HG03280 (cell line): Measurements from ENCODE around the gene ARHGEF37.
"Not testable (repeated sequence)": the region's sequence is repeated elsewhere in the genome, so short reads cannot be mapped to it uniquely, and the experiment has no call there.

Experiments
- ATAC-seq: cut with Tn5 transposase; IDR thresholded peaks from one replicate; pipeline ENCODE4 v1.9.1; 2021; ENCODE audit warnings: mild to moderate bottlenecking, moderate library complexity; ENCODE audit not compliant: unreplicated experiment

The ARHGEF37 gene

DNA sequence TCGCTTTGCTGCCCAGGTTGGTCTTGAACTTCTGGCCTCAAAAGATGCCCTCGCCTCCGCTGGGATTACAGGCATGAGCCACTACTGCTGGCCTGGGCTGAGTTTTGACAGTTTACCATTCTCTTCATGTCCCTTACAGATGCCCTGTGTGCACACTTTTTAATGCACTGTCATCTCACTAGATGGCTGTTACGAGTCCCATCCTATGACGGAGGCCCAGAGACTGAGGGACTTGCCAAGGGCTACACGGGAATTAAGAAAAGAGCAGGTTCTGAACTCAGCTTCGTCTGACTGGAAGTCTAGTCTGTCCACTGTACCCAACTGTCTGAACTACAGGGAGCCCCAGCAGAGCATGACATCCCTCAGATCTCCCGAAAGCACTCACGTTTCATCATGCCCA is 63.9 kb downstream of the ARHGEF37 start:
- no peak for ATAC-seq

DNA sequence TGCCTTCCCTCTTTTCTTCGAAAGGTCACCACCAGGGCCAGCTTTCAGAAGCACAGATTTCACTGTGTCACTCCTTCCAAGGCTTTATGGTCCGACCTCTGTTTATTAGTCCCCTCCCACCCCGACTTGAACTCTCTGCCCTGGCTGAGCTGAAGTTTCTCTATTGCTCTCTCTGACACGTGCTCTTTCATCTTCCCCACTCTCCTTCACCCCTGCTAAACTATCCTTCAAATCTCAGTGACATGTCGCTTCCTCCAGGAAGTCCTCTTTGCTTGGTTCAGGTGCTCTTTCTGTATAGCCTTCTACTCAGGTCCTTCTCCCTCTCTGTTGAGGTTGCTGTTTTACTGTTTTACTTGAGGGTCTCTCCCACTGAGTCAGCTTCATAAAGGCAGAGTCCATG is 64.4 kb downstream of the ARHGEF37 start:
- ATAC-seq, result no peak

DNA sequence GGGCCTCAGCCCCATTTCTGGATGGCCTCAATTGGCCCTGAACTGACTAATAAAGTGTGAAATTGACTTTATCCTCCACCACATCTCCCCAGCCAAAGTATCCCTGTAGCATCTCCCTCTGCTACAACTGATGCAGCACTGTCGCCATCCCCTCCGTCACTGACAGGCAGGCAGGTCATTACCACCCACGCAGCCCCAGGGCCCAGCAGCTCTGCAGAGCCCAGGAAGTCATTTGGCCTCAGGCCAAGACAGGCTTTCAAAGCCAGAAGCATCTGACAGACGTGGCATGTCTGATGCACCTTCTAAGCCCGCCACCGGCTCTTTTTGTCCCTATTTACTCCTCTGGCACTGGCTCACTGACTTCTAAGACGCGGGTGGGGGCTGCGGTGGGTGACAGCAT is 65.3 kb downstream of the ARHGEF37 start:
- ATAC-seq, result no peak

DNA sequence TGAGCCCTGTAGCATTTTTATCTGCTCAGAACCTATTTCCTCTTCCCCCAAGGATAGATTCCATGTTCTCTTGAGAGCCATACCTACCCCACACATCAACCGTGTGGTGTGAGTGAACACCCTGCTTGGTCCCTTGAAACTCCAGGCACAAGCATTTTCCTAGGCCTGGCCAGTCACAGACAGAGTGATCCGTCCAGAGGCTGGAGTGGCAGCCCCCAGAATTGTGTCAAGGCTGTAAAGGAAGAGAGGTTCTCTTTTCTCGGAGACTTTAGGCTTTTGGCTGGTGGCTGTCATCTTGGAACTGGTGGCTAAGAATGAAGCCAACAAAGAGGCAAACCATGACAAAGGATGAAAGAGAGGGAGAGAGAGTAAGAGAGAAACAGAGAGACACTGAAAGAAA is 66.0 kb downstream of the ARHGEF37 start:
- no peak for ATAC-seq

DNA sequence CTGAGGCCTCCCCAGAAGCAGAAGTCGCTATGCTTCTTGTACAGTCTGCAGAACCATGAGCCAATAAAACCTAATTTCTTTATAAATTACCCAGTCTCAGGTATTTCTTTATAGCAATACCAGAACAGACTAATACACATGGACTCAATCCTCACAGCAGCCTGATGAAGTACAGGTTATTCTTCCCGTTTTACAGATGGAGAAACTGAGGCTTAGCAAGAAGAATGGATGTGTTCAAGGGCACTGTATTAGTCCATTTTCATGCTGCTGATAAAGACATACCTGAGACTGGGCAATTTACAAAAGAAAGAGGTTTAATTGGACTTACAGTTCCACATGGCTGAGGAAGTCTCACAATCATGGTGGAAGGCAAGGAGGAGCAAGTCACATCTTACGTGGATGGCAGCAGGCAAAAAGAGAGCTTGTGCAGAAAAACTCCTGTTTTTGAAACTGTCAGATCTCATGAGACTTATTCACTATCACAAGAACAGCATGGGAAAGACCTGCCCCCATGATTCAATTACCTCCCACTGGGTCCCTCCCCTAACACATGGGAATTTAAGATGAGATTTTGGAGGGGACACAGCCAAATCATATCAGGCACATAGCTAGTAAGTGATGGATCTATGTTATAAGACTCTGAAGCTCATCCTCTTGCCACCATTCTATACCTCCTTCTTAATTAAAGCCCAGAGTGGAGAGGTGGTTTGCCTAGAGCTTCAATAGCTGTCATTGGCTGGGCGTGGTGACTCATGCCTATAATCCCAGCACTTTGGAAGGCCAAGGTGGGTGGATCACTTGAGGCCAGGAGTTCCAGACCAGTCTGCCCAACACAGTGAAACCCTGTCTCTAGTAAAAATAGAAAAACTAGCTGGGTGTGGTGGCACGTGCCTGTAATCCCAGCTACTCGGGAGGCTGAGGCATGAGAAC is 67.4 kb downstream of the ARHGEF37 start:
- not testable (repeated sequence) for ATAC-seq

DNA sequence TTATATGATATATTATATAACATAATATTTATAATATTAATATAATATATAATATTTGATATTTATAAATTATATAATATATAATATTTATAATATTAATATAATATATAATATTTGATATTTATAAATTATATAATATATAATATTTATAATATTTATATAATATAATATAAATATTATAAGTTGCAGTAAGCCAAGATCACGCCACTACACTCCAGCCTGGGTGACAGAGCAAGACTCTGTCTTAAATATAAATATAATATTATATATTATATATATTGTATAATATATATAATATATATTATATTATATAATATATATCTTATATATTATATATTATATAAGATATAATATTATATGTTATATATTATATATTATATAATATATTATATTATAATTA is 68.4 kb downstream of the ARHGEF37 start:
- ATAC-seq, result not testable (repeated sequence)

DNA sequence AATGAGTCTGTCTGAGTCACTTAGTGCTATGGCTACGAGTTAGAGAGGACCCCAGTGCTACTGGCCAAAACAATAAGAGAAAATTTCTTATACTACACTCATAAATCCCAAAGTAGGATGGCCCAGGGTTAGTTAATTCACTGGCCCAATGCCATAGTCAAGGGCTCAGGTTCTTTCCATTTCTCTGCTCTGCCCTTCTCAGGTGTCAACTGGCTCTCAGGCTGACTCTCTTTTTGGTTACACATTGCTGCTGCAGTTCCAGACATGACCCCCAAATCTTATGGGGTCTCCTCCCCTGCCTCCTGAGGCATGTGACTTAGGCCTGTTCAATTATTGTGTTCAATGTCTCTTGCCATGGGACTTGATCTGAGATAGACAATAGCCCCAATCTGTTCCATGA is 70.4 kb downstream of the ARHGEF37 start:
- no peak for ATAC-seq

DNA sequence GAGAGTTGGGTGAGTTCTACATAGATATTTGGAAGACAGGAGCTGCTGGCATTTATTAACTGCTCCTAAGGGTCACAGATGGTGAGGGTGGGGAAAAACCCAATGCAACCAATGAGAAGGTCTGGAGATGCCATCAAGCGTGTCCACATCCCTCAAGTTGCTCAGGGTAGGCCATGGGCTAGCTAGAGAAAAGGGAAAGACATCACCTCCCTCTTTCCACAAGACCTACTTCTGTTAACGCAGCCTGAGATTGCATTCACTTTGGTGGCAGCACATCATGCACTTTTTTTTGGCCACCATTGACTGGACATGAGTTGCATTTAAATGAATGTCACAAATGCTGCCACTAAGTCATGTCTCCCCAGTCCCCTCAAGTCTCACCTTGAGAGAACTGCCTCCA is 71.4 kb downstream of the ARHGEF37 start:
- ATAC-seq, result no peak

DNA sequence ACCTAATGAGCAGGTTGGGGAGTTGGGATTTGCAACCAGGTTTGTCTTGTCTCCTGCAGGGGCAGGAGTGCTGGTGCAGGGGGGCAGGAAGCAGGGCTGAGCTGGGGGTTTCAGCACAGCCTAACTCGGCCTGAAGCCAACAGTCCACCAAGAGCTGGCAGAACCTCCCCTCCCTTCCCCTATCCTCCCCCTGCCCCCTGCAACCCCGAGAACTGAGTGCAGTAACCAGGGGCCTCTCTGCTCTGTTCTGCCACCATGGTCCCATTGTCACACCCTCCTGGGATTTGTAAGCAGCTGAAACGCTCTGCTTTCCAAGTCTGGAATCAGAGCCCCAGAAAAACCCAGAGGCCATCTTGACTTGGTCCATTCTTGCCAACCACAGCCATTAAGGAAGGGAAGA is 72.9 kb downstream of the ARHGEF37 start:
- no peak for ATAC-seq

DNA sequence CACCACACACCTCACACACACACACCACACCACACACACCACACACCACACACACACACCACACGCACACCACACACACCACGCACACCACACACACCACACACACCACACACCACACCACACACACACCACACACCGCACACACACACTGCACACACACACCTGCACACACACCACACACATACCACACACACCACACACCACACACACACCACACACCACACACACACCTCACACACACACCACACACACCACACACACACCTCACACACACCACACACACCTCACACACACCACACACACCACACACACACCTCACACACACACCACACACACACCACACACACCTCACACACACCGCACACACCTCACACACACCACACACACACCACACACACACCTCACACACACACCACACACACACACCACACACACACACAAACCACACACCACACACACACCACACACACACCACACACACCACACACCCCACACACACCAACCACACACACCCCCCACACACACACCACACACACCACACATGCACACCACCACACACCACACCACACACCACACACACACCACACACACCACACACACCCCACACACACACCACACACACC is 73.7 kb downstream of the ARHGEF37 start:
- ATAC-seq, result no peak

DNA sequence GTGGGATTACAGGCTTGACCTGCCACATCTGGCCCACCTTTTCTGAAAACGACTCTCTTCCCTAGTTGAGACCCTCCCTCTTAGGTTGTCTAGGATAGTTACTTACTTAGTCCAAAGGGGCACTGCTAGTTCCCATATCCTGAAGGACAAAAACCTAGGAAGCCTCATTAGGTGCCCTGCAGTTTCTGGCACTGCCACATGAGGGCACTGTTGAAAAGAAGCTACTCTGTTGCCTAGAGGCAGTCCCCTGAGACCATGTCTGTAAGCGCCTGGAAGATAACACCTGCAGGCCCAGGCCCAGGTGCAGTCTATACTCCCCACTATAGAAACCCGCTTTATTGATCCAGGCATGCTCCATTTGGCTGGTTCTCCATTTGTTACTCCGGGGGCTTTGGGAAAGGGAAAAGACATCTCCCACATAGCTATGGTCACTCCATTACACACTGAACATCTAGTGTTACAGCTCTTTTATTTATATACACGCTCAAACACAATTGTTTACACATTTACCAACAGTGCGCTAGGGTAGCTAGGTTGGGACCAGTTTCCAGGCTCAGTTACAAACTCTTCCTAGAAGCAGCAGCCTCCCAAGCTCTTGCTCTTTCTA is 75.4 kb downstream of the ARHGEF37 start:
- ATAC-seq, result no peak

DNA sequence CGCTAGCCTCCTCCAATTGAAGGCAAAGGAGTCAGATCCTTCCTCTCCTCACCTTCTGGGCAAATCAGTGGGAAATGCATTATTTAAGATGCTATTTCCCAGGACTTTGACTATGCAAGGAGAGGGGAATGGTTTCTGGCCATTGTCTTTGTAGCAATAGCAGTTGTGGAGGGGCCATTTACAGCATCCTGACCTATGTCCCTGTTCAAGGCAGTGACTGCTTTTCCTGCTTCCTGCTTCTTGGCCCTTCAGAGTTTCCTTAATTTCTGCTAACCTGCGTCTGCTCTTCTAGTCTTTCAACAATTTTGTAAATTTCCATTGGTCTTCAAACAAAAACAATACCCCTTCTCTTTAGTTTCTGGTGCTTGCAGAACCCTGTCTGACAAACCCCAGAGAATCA is 76.0 kb downstream of the ARHGEF37 start:
- no peak for ATAC-seq

DNA sequence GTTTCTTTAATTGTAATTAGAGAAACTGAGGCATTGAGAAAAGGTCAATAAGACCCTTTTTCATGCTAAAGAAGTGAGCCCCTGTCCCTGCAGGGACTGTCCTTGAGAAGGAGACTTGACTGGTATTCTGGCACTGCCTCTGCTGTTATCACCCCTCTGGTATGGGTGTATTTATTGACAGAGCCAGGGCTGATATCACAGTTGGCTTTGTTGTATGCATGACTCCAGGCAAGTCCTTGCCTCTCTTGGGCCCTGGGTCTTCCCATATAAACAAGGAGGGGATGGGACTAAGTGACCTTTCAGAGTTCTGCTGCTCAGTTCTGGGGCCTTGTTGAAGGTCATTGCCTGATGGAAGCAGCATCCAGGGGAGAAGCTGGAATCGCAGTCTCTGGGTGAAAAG is 77.0 kb downstream of the ARHGEF37 start:
- ATAC-seq, result no peak

DNA sequence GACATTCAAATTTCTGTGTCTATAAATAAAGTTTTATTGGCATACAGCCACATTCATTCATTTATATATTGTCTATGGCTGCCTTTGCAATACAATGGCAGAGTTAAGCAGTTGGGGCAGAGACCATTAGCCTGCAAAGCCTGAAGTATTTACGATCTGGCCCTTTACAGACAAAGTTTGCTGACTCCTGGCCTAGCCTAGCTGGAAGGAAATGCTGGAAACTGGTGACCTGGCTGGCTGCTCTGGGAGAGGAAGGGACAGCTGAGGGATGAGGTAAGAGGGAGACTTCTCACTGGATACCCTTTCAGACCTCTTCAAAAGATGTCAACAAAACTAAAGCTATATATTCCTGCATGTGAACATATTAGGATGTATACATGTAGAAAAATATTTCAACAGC is 82.8 kb downstream of the ARHGEF37 start:
- ATAC-seq, result no peak

DNA sequence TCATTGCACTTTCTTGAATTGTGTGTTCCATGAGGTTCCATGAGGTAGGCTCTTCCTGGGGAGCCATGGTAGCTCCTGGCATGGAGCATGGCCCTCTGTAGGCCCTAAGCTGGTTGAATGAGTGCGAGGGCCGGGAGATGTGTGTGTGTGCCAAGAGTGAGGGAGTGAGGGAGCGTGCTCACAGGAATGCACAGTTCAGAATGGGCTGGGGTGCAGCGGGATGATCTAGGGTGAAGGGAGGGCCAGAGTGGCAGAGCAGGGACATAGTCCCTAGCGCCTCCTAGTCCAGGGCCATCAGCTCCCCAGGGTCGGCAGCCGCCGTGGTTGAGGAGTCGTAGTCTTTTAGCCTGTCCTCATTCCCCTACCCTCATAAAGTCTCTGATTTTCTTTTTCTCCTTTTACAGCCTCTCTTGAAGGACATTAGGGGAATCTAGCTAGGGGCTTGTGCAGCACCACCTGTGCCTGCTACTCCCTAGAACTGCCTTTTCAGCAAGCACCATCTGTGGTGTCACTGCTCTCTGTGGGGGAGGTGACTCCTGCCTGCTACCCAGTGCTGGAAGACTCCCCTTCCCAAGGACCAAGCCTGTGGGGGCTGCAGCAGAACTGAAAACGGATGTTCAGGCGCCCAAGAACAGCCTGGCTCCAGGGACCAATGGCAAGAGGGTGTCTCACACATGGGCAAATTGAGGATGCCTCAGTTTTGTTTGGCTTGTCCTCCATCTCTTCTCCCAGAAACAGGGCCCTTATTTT is 83.5 kb downstream of the ARHGEF37 start:
- ATAC-seq, result no peak

DNA sequence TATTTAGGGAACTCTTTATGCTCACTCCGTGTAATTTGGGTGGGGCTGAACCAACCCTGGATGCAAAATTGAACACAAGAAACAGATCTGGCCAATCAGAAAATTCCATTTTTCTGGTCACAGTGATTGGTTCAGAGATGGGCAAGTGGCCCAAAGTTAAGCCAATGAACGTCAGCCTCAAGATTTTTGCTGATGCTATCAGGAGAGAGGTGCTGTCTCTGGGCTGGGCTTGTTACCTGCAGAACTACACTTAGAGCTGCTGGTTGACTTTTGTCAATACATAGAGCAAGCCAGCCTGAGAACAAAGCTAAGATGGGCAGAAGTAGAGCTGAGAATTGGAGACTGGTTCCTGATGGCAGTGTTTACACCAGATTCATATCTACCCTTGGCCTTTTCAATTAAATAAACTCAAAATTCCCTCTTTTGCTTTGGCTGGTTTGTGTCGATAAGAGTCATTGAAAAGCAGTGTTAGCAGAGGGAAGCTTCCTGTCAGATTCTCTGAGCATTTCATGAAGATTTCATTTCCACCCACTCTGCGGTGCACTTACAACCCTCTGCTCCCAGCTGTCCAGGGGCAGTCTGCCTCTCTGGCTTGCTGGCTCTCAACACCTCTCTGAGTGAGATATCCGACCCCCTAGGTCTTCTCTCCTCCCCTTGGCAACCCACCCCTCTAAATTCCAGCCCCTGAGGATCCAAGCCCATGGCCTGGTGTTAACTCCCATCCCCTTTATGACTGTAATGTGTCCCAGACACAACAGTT is 84.3 kb downstream of the ARHGEF37 start:
- ATAC-seq, result no peak

DNA sequence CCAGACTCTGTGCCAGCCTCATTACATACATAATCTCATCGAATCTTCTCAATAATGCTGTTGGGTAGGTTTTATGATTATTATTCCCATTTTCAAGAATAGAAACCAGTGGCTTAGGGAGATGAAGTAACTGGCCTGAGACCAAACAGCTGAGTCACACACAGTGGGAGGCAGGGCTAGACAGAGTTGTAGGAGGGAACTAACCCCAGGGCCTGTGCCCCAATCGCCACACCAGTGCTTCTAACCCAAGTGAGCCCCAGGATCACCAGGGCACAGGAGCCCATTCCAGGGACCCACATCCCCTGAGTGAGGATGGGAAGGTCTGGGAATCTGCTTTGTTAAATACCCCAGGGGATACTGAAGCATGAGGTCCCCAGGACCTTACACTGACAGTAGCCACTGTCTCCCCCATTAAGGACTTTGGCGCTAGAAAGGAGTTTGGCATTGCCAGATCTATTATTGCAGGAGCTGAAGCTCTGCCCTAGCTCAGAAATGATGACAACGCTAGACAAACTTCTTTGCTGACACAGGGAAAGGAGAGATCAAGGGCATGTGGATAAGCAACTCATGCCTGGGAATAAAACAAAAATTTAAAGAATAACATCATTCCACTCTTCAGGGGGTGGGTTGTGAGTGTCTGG is 85.0 kb downstream of the ARHGEF37 start:
- ATAC-seq, result no peak

DNA sequence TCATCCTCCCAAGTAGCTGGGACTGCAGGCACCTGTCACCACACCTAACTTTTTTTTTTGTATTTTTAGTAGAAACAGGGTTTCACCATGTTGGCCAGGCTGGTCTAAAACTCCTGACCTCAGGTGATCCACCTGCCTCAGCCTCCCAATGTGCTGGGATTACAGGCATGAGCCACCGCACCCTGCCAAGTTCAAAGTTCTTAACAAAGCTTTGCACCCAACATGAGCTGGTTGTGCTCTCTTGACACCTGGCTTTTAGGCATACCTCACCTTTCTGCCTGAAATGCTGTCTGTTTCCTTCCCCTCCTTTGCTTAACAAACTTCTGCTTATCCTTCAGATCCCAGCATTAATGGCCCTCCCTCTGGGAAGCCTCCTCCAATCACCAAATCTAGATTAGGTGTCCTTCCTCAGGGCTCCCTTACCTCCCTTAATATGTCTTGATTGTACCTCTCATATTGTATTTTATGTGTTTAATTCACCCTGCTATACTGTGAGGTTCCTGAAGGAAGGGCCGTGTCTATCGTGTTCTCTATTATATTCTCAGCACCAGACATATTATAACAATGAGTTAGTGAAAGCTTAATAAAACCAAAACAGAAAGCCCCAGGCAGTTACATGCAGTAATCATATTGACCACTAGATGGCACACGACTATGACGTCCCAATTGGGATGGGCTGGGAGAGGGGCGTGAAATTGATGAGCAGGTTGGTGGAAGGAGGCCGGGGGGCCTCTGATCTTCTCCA is 86.0 kb downstream of the ARHGEF37 start:
- no peak for ATAC-seq

DNA sequence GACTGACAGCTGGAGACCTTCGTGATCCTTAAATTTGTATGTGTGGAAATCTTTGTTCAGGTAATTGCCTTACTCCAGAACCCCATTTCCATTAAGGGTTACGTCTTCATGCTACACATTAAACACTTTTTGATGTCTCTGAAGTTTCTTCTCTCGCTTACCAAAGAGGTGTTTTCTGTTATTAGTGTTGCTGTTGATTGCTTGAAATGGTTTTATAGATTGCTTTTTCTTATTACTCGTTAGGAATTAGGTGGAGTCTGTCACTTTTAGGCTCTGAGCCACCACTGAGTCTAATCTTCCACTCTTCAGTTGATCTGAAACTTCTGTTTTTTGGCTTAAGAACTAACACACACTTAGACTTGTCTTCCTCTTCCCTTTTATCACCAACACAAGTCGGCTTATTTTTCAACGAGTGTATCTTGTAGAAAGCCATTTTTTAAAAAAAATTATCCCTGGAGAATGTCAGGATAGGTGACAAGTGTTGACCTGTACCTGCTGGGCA is 86.6 kb downstream of the ARHGEF37 start:
- no peak for ATAC-seq
